AG10803 (cell line): ENCODE results near the gene XK.

Experiments
- DNase-seq: peaks from one replicate; pipeline ENCODE4 v3.0.0; 2010; ENCODE audit warnings: low read depth
- H3K4me3 ChIP-seq: 2 replicates; pipeline ENCODE4 v1.5.1; 2011; ENCODE audit warnings: mild to moderate bottlenecking, low read length, control low read depth
- TF ChIP-seq, protein P1 (sequence below): conservative IDR thresholded peaks from 2 replicates; pipeline ENCODE4 v1.5.1; 2011; ENCODE audit warnings: mild to moderate bottlenecking, low read length, control low read depth, inconsistent platforms

Gene XK

DNA sequence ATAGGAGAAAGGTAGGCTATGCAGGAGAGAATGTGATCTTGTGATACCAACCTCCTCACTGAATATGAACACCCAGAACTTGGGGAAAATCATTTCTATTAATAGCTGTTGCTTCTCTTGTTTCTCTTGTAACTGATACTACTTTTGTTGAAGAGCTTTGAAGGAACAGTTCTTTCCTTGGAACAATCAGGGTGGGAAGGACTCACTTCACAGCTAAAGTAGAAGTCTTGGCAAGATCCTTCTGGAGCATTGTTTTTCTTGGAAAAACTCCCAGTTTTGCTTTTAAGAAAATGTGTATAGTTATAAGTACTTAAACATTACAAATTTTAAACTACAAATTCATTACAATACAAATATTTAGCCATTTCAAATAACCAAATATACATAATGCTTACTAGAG is 19.1 kb upstream of the XK start:
- TF ChIP-seq, protein P1, sequence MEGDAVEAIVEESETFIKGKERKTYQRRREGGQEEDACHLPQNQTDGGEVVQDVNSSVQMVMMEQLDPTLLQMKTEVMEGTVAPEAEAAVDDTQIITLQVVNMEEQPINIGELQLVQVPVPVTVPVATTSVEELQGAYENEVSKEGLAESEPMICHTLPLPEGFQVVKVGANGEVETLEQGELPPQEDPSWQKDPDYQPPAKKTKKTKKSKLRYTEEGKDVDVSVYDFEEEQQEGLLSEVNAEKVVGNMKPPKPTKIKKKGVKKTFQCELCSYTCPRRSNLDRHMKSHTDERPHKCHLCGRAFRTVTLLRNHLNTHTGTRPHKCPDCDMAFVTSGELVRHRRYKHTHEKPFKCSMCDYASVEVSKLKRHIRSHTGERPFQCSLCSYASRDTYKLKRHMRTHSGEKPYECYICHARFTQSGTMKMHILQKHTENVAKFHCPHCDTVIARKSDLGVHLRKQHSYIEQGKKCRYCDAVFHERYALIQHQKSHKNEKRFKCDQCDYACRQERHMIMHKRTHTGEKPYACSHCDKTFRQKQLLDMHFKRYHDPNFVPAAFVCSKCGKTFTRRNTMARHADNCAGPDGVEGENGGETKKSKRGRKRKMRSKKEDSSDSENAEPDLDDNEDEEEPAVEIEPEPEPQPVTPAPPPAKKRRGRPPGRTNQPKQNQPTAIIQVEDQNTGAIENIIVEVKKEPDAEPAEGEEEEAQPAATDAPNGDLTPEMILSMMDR, result no peak
- no peak for DNase-seq
- H3K4me3 ChIP-seq, result no peak overlapping the region

DNA sequence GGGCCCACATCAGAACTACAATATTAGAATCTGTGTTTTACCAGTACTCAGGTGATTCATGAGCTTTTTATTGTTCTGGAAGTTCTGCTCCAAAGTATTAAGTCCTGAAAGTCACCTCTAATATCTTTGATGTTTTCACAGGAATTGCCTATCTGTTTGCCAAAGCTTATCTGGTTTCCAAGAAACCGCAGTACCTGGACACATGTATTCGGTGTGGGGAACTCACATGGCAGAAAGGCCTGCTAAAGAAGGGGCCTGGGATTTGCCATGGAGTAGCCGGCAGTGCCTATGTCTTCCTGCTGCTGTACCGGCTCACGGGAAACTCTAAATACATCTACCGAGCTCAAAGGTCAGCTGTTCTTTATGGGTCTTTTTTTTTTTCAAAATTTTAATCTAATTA is 18.4 kb upstream of the XK start:
- no peak for DNase-seq
- no peak overlapping the region for H3K4me3 ChIP-seq
- TF ChIP-seq, protein P1, result no peak

DNA sequence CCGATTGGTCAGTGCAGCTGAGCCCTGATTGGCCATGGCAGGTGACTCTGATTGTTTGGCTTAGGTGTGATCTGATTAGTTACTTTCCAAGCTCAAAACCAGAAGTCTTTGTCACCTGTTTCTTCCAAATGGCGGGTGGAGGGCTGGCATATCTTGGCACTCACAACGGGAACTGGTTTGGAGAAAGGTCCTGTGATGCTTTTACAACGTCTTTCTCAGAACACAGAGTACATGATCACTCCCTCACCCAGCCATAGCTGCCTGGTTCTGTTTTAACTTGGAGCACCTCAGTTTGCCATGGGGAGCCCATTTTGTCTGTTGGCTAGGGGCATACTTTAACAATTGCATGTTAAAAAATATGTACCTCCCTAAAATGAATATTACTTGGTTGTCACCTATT is 13.0 kb upstream of the XK start:
- H3K4me3 ChIP-seq, result no peak overlapping the region
- TF ChIP-seq, protein P1, result no peak
- DNase-seq, result no peak

DNA sequence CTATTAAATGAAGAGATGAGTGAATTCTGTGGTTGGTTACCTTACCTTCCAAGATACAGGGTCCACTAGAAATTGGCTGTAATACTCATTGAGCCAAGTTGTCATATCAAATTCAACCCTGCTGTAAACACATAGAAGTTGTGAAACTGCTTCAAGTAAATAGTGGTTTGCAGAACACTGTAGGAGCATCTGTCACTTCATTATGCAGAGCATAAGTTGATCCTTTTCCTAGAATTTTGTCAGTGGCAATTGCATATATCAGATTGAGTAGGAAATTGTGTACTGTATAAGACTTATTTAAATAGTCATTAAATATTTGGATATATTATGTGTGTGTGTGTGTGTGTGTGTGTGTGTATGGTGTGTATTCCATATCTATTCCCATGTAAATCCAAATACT is 8.8 kb upstream of the XK start:
- no peak overlapping the region for H3K4me3 ChIP-seq
- DNase-seq, result no peak
- TF ChIP-seq, protein P1, result no peak

DNA sequence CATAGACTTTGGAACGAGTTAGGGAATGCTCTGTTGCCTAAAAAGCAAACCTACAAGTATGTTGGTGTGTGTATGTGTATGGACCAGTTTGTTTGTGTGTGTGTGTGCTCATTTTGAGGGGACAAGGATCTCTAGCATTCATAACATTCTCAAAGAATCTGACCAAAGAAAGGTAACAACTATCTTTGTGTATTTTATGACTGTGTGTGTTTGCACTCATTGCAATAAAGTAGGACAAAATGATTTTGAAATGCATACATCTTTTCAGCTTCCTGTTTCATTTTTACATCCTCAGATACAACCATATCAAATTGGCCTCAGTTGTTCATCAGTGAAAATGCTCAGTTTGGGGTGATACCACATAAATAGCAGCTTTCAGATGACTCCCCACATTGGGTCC is 8.3 kb upstream of the XK start:
- TF ChIP-seq, protein P1, result no peak
- no peak overlapping the region for H3K4me3 ChIP-seq
- no peak for DNase-seq

DNA sequence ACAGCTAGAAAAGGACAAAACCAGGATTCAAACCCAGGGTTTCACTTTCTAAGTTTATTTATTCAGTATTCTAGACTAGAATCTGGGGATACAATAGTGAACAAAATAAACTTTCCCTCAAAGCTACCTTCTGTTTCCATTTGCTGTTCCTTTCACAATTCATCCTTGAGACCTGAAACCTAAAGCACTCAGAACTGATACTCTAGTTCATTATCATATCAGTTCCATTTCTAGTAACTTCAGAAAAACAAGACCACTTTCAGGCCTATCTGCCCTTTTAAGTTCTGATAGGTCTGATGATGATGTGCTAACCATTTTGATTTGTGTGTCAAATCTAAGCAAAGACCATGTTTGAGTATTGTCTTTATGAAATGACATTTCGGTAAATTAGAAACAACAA is 7.8 kb upstream of the XK start:
- TF ChIP-seq, protein P1, result no peak
- no peak for DNase-seq
- H3K4me3 ChIP-seq, result no peak overlapping the region

DNA sequence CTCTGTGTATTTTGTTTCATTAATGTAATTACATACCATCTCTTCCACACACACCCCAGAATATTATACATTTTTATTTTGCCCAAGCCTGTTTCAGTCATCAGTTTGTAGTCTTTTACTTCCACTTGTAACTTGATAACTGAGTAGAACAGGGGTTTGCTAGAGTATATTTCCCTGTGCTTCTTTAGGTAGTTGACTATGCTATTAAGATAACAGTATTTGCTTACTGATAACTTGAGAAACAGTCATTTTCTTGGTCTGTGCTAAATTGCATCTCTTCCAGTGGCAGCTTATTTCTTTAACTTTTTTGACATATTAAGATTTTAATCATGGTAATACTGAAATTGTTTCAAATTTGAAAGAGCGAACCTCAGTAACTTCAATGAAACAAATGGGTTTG is 7.0 kb upstream of the XK start:
- TF ChIP-seq, protein P1, result no peak
- H3K4me3 ChIP-seq, result no peak overlapping the region
- no peak for DNase-seq
